ENCODE measurements around the gene SND1. TPM values are rescaled to one million over a fixed set of nuclear protein-coding genes. Genes with fewer than 3 reads are reported as not detected.

SND1 gene
- total RNA-seq, 6 experiments from 2014 or later: 217 to 259 (median 247) TPM

DNA sequence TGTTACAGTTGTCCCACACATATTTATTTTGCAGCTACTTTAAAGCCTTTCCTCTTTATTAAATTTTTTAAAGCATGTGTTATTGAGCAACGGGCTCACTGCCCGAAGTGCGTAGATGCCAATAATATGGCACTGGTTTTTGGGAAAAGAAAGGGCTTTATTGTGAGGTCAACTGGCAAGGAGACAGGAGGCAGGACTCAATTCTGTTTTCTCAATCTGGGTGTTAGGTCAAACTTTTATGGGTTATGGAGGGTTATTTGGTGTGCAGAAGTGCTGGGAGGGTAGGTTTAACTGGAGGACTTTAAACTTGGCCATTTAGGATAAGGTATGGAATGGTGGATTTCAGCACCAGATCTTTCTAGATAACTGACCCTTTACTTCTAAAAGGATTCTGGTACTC is 195.6 kb downstream of the SND1 start:
- TF ChIP-seq, protein P1, sequence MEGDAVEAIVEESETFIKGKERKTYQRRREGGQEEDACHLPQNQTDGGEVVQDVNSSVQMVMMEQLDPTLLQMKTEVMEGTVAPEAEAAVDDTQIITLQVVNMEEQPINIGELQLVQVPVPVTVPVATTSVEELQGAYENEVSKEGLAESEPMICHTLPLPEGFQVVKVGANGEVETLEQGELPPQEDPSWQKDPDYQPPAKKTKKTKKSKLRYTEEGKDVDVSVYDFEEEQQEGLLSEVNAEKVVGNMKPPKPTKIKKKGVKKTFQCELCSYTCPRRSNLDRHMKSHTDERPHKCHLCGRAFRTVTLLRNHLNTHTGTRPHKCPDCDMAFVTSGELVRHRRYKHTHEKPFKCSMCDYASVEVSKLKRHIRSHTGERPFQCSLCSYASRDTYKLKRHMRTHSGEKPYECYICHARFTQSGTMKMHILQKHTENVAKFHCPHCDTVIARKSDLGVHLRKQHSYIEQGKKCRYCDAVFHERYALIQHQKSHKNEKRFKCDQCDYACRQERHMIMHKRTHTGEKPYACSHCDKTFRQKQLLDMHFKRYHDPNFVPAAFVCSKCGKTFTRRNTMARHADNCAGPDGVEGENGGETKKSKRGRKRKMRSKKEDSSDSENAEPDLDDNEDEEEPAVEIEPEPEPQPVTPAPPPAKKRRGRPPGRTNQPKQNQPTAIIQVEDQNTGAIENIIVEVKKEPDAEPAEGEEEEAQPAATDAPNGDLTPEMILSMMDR (IDR thresholded peaks at IDR 0.05): no peak
- Mint-ChIP-seq H3K27ac (no peak overlapping the region), H3K4me1 (ENCODE audit: low read depth) (peaks cover 40% of the 10 kb centered on the region)

DNA sequence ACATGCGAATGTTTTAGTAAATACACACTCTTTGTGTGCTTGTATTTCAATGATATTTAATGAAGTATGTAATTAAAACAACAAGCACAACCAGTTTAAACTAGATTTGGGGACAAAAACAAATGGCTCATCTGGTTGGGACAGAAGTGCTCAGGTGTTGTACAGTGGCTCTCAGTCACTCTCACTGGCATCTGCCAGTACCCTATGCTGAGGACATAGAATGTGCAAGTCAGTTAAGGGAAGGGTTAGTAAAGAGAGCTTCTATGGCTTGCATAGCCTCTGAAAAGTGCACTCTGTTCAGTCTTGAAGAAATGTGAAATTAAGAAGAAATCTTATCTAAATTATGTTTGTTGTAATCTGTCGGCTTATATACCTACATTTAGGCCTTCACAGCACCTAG is 196.2 kb downstream of the SND1 start:
- Mint-ChIP-seq H3K27me3 (ENCODE audit: insufficient read depth) (peaks cover 2% of the 10 kb centered on the region), H3K4me1 (ENCODE audit: low read depth) (peaks cover 40% of the 10 kb centered on the region), H3K36me3 (ENCODE audit: low read depth) (peaks cover 31% of the 10 kb centered on the region), H3K9me3 (no peaks in the 10 kb centered on the region), H3K4me3 (no peak overlapping the region), H3K27ac (no peak overlapping the region)
- TF ChIP-seq, protein P1 (IDR thresholded peaks at IDR 0.05): no peak
- no peak for DNase-seq

More for the DNA sequence above, 195.6 kb downstream of the SND1 start:
- H3K27me3 Mint-ChIP-seq (ENCODE audit: insufficient read depth): peaks cover 2% of the 10 kb centered on the region
- peaks cover 31% of the 10 kb centered on the region for H3K36me3 Mint-ChIP-seq (ENCODE audit: low read depth)
- DNase-seq: no peak
- H3K4me3 Mint-ChIP-seq: no peak overlapping the region
- no peaks in the 10 kb centered on the region for H3K9me3 Mint-ChIP-seq

DNA sequence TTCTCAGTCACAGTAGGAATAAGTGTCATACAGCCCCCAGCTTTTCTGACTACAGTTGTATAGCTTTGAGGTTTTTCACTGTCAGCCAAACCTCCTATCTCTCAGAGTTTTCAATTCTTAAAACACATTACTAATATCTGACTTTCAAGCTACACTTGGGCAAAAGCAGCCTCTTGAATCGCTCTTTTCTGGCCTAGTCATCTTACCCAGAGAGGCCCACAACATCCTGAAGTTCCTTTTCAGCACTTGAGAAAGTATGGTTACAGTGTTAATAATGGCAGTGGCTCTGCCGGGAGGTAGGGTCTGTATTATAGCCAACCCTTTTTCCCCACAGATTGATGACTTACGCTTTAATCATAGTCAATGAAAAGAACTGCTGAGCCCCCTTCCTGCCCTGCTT is 198.2 kb downstream of the SND1 start:
- Mint-ChIP-seq H3K27me3 (ENCODE audit: insufficient read depth) (peaks cover 2% of the 10 kb centered on the region; the same call in 1 of the 2 replicates), H3K9me3 (no peaks in the 10 kb centered on the region), H3K36me3 (ENCODE audit: low read depth) (peaks cover 22% of the 10 kb centered on the region), H3K27ac (no peak overlapping the region), H3K4me1 (ENCODE audit: low read depth) (peaks cover 28% of the 10 kb centered on the region), H3K4me3 (no peak overlapping the region)
- DNase-seq: no peak
- TF ChIP-seq, protein P1 (IDR thresholded peaks at IDR 0.05): no peak

DNA sequence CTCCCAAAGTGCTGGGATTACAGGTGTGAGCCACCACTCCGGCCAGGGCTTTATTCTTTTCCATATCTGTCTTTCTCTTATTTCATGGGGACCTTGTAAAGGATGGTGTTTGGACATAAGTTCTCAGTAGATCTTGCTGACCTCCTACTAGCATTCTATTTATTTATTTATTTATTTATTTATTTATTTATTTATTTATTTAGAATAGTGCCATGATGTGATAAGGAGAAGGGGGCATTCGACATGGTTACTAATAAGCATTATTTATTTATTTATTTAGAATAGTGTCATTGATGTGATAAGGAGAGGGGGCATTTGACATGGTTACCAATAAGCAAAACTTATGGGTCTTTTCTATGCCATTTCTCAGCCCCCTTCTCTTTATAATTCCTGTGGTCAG is 202.4 kb downstream of the SND1 start:
- DNase-seq: no peak
- no peaks in the 10 kb centered on the region for H3K9me3 Mint-ChIP-seq
- peaks cover 4% of the 10 kb centered on the region; the same call in 1 of the 2 replicates for H3K27me3 Mint-ChIP-seq (ENCODE audit: insufficient read depth)
- TF ChIP-seq, protein P1 (IDR thresholded peaks at IDR 0.05): no peak
- no peak overlapping the region for H3K27ac Mint-ChIP-seq
- H3K36me3 Mint-ChIP-seq (ENCODE audit: low read depth): peaks cover 23% of the 10 kb centered on the region
- peaks cover 28% of the 10 kb centered on the region for H3K4me1 Mint-ChIP-seq (ENCODE audit: low read depth)
- H3K4me3 Mint-ChIP-seq: no peak overlapping the region

DNA sequence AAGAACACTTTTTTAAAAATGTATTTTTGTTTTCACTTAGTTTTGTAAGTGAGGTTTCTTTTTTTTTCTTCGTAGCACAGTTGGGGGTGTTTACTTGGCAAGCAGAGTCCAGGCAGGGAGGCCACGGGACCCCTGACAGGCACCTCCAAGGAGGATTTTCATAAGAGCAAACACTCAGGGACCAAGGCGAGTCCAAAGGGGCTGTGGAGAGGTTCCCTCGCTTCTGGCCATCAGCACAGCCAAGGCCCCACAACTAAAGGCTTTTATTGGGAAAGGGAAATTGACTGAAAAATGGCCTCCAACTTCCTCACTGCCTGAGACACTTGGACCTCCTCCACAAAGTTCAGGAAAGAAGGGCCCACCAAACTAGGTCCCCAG is 205.5 kb downstream of the SND1 start:
- H3K27ac Mint-ChIP-seq: no peak overlapping the region
- TF ChIP-seq, protein P1 (IDR thresholded peaks at IDR 0.05): no peak
- no peaks in the 10 kb centered on the region for H3K9me3 Mint-ChIP-seq
- DNase-seq: no peak
- 0 out of 2 replicates have a peak, but pooled peaks cover 1% of the 10 kb centered on the region for H3K27me3 Mint-ChIP-seq (ENCODE audit: insufficient read depth)
- peaks cover 10% of the 10 kb centered on the region; the same call in 1 of the 2 replicates for H3K4me1 Mint-ChIP-seq (ENCODE audit: low read depth)
- peaks cover 5% of the 10 kb centered on the region; the same call in 1 of the 2 replicates for H3K36me3 Mint-ChIP-seq (ENCODE audit: low read depth)
- H3K4me3 Mint-ChIP-seq: no peak overlapping the region
